ENCODE data around the gene YJEFN3. TPM values are rescaled to one million over a fixed set of nuclear protein-coding genes. Genes with fewer than 3 reads are reported as not detected.
A peak's percentile ranks its signal among the peaks of the same experiment; 100 is the strongest.

YJEFN3 gene
- total RNA-seq, 1 experiment from 2014 or later = 6.1 TPM

- no peak overlapping the region for H3K27ac ChIP-seq (ENCODE audit: low read length)
- no peaks in the 10 kb centered on the region for H3K36me3 ChIP-seq (ENCODE audit: control insufficient read depth, insufficient read depth, low read length)
- no peaks in the 10 kb centered on the region for H3K27me3 ChIP-seq (ENCODE audit: control insufficient read depth, insufficient read depth, low read length)
- POLR2A ChIA-PET = no interaction called here
- H3K4me1 ChIP-seq (ENCODE audit: control insufficient read depth, insufficient read depth, low read length) = no peaks in the 10 kb centered on the region
- CTCF ChIA-PET = no interaction called here
- no peak overlapping the region for H3K4me3 ChIP-seq (ENCODE audit: low read depth in 2 of 2, low read length in 2 of 2)
- ATAC-seq (no peak), DNase-seq (ENCODE audit: low read depth, low spot score) (no peak)
- in situ Hi-C loops (cut with HindIII; ENCODE audit: low pct_unique_long_range_greater_than_20kb, low sequenced_read_pairs) = no loop called here
- intact Hi-C loops (cut with micrococcal nuclease; ENCODE audit: unreplicated experiment) = loop anchor here (10.0 kb wide), 1 partner anchor 111 kb away; the partner anchor contains the start of gene GMIP
- BruUV-seq (replicated peaks) = TSS peak; percentile 63
- H3K9me3 ChIP-seq (ENCODE audit: control insufficient read depth, insufficient read depth, low read depth, low read length) = no peaks in the 10 kb centered on the region
- no peak for TF ChIP-seq REST (IDR thresholded peaks at IDR 0.05; ENCODE audit: insufficient read depth in 1 of 2, low read depth in 2 of 2, low read length in 1 of 2)
- no peak for TF ChIP-seq POLR2AphosphoS5 (IDR thresholded peaks at IDR 0.05; ENCODE audit: low read depth, low read length)
- TF ChIP-seq CTCF (IDR thresholded peaks at IDR 0.05) = no peak
- no peak for TF ChIP-seq TCF7L2 (IDR thresholded peaks at IDR 0.05; ENCODE audit: low read depth, low read length)
These were observed 5.1 kb downstream of the YJEFN3 start for GRCh38 chr19:19533841-19534240.

- ATAC-seq (no peak), DNase-seq (ENCODE audit: low read depth, low spot score) (no peak)
- Histone ChIP-seq H3K4me3 (ENCODE audit: low read depth in 2 of 2, low read length in 2 of 2) (no peak overlapping the region), H3K9me3 (ENCODE audit: control insufficient read depth, insufficient read depth, low read depth, low read length) (no peaks in the 10 kb centered on the region), H3K36me3 (ENCODE audit: control insufficient read depth, insufficient read depth, low read length) (no peaks in the 10 kb centered on the region), H3K27me3 (ENCODE audit: control insufficient read depth, insufficient read depth, low read length) (no peaks in the 10 kb centered on the region), H3K27ac (ENCODE audit: low read length) (no peak overlapping the region), H3K4me1 (ENCODE audit: control insufficient read depth, insufficient read depth, low read length) (no peaks in the 10 kb centered on the region)
- in situ Hi-C loops (cut with HindIII; ENCODE audit: low pct_unique_long_range_greater_than_20kb, low sequenced_read_pairs) = no loop called here
- ChIA-PET POLR2A (no interaction called here), CTCF (no interaction called here)
- BruUV-seq (replicated peaks) = no TSS peak
- TF ChIP-seq SIN3A (IDR thresholded peaks at IDR 0.05; ENCODE audit: borderline replicate concordance, insufficient read depth, low read depth, low read length) (no peak), POLR2AphosphoS5 (IDR thresholded peaks at IDR 0.05; ENCODE audit: low read depth, low read length) (no peak), TCF7L2 (IDR thresholded peaks at IDR 0.05; ENCODE audit: low read depth, low read length) (no peak), CTCF (IDR thresholded peaks at IDR 0.05) (no peak), REST (IDR thresholded peaks at IDR 0.05; ENCODE audit: insufficient read depth in 1 of 2, low read depth in 2 of 2, low read length in 1 of 2) (no peak)
- intact Hi-C loops (cut with micrococcal nuclease; ENCODE audit: unreplicated experiment) = loop anchor here (10.0 kb wide), 1 partner anchor 110 kb away; the partner anchor contains the start of gene GMIP
These were observed 6.0 kb downstream of the YJEFN3 start for GRCh38 chr19:19534556-19535265.
